GM19193 (cell line): ENCODE data around the gene CTNNA3.

Experiments
- POLR2A ChIP-seq: IDR thresholded peaks from 4 replicates; pipeline ENCODE4 v1.6.1; 2011; ENCODE audit not compliant: insufficient read depth, insufficient read length; ENCODE audit errors: extremely low read depth

The CTNNA3 gene

DNA sequence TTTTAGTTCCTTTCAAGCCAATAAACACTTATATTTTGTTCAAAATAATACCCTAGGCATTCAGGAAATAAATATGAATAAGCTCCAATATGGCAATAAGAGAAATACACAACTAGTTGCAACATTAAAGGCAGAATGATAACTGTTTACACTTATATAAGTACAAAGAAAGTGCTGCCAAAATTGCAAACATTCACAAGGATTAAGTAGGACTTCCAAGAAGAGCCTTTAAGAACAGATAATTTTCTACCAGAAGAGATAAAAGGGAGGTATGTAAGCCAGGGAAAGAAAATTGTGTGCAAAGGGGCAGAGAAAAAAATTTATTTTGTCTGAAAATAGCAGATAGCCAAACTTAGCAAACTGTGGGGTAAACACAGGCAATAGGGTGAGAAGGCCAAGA lies 83.8 kb downstream of the CTNNA3 start:
- TF ChIP-seq POLR2A, result no peak

DNA sequence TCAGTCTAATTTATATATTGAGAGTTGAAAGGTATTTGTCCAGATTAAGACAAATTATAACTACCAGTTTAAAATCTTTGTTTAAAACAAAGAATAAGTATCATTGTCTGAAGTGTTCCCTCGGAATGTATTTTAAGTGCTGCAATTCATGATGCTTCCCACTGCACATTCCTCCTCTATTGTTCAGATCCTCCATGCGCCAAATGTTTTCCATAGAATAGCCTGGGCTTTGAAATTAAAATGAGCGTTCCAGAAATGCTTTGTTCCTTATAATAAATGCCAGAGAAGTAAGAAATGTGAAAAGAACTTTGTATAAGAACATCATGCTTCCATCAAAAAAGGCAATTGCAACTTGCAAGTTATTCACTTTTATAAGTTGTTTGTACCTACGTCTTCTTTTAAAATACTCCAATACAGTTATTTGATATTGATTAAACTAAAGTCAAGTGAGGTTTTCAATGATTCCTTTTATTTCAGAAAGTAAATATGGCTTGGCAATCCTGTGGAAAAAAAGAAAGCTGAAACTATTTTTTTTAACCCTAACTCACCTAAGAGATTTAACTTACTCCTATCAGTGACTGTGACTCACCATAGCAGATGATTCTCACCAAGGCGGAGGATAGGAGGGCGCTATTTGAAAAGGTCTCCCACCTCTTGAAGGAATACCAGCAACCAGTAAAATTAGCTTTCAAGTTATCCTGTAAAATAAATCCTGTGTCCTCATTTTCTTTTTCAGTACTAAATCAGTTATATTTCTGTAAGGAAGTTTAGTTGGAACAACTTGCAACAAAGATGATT lies 85.8 kb downstream of the CTNNA3 start:
- no peak for TF ChIP-seq POLR2A

DNA sequence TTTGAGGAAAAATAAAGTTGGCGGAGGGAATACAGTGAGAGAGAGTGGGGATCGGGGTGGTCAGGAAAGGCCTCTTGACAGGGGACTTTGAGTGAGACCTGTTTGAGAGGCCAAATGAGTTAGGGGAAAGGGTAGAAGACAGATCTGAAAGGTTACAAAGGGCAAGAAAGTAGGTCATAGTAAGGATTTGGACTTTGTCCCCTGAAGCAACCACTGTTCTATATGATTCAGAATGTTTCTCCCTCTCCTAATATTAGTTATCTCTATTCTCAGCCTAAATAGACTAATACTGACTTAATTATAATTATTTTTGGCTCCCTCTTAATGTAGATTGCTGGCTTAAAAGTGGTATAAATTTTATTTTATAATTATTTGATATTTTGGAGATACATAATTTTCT lies 88.0 kb downstream of the CTNNA3 start:
- TF ChIP-seq POLR2A, result no peak

DNA sequence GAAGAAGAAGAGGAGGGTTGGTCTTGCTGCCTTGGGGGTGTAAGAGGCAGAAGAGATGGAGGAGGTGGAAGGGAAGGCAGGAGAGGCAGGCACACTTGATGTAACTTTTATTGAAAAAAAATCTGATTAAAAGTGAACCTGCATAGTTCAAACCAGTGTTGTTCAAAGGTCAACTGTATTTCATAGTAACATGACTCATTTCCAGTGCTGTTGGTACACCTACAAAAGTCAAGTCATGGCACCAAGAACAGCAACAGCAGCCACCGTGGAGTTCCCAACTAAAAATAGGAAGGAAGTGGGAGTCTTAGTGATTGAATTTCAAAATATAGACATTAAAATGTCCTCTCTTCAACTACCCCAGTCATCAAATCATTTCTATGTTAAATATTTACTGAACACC lies 88.5 kb downstream of the CTNNA3 start:
- TF ChIP-seq POLR2A, result no peak

DNA sequence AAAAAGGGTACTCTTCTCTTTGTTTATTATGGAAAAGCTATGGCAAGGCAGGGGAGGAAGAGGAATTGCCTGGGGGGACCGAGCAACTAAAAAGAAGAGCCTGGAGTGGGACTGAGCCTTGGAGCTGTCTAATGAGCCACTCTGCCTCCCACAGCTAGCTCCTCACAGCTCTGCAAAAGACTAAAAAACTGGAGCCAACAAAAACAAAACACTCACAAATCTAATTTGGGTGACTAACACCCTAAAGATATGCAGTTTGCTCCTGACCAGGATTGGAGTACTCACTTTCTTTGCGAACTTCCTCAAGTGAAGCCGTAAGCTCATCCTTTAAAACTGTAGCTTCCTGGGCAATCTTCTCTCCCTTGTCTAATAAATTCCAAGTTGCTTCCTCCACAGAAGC lies 89.4 kb downstream of the CTNNA3 start:
- TF ChIP-seq POLR2A, result no peak

DNA sequence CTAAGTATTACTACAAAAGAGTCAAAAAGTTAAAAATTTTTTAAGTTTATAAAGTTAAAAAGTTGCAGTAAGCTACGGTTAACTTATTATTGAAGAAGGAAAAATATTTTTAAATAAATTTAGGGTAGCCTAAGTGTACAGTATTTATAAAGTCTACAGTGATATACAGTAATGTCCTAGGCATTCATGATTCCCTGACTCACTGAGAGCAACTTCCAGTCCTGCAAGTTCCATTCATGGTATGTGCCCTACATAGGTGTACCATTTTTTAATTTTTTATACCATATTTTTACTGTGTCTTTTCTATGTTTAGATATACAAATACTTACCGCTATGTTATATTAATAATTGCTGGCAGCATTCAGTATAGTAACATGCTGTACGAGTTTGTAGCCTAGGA lies 92.3 kb downstream of the CTNNA3 start:
- TF ChIP-seq POLR2A, result no peak

DNA sequence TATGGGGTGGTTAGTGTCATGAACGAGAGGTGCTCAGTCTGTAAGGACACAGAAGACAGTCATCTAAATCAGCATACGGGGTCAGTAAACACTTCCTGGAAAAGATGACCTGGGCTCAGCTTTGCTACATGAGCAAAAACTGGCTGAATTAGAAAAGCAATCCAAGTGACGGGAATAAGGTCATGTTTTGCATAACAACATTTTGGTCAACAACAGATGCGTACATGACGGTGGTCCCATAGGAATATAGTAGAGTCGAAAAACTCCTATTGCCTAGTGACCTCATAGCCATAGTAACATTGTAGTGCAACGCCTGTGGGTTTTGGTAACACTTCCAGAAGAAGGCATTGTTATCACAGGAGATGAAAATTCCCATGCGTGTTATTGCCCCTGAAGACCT lies 92.9 kb downstream of the CTNNA3 start:
- no peak for TF ChIP-seq POLR2A

DNA sequence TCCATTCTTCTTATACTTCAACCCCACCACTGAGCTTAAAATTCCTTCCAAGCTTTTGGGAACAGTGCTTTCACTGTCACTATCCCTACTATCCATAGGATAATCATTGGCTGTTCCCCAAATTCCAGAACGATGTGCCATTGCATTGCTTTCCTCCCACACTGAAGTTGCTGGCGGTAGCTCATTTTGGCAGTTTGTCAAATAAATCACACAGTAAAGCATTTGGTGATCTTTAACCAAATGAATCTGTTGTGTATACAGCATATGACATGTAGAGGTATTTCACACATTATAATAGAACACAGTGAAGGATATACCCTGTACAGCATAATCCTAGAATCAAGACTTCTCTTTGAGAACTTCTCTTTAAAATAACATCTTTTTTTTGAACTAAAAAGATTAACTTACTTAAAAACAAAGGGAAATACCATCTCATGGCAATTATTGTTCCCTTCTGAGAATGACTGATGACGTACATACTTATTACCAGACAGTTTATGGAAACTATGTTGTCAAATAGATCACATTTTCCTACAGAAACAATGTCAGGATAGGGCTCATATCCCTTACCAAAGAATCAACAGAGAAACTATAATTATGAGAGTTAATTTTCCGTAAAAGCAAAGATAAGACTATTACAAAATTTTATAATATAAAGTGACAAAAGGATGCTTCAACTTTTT lies 93.6 kb downstream of the CTNNA3 start:
- TF ChIP-seq POLR2A, result no peak

DNA sequence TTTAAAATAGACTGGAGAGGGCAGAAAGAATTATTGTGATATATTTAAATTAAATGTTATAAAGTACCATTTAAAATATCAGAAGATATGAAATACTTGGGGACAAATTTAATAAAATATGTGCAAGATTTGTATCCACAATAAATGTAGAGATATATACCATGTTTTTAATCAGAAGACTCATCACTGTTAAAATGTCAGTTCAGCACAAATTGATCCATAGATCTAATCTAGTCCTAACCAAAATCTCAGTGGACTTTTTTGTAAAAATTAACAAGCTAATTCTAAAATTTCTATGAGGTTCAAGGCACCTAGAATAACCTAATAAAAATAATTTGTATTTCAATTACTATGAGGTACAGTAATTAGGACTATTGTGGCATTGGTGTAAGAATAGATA lies 96.4 kb downstream of the CTNNA3 start:
- TF ChIP-seq POLR2A, result no peak

DNA sequence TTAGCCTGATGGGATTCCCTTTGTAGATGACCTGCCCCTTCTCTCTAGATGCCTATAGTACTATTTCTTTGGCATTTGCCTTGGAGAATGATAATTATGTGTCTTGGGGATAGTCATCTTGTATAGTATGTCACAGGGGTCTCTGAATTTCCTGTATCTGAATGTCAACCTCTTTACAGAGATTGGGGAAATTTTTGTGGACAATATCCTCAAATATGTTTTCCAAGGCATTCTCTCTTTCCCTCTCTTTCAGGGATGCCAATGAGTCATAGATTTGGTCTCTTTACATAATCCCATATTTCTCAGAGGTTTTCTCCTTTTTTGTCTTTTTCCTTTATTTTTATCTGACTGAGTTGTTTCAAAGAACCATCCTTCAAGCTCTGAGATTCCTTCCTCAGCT lies 99.4 kb downstream of the CTNNA3 start:
- TF ChIP-seq POLR2A, result no peak

DNA sequence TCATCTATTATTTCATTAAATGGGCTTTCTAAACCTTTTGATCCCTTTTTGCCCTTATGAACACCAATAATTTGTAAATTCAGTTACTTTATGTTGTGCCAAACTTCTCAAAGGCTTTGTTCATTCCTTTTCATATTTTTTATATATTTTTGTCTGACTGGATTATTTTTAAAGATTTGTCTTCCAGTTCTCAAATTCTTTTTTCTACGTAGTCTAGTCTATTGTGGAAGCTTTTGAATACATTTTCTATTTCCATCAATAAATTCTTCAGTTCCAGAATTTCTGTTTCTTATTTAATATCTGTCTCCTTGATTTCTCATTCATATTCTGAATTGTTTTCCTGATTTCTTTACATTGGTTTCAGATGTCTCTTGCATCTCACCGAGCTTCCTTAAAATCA lies 108.2 kb downstream of the CTNNA3 start:
- no peak for TF ChIP-seq POLR2A

DNA sequence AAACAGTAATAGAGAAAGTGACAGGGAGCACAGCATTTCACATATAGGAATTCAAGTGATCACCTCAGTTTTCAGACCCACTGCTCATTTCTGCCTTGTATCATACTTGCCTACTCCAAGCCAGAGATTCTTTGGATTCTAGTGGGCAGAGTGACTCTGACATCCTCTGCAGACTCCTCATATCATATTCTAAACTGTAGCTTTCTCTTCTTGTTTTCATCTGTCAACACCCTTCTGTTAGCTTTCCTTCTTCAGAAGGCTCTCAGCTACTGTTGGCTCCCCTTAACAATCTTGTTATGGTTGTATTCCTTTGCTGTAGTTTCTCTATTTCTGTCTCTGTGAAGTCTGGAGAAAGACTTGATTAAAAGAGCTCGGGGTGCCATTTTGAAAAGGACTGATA lies 120.5 kb downstream of the CTNNA3 start:
- TF ChIP-seq POLR2A, result no peak

DNA sequence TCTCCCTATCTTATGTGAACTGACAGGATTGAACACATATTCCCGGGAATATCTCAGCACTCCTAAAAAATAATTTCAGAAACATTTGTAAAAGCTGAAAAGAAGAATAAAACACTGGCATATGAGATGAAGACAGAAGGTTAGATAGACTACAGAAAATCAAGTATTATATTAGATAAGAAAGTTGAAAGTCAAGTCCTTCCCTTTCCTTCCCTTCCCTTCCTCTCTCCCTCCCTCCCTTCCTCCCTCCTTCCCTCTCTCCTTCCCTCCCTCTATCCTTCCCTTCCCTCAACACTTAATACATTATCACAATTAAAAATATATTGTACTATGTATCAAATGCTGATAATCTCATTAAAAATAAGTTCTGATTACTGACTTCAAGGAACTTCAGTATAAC lies 122.5 kb downstream of the CTNNA3 start:
- TF ChIP-seq POLR2A, result no peak

DNA sequence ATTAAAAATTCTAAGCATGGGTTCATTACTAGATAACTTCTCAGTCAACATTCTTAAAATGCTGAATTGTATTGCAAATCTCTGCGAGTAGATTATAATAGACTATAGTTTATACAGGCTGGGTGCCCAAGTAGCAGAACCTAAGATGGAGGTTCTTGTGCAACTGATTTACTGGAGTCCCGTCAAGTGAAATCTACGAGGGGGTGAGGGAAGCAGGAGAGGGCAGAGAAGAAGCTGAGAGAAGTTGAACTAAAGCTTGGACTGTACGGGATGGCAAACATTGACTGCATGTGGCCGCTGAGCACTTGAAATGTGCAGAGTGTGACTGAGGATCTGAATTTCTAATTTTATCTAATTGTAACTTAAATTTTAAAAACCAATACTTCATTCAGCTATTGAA lies 124.5 kb downstream of the CTNNA3 start:
- TF ChIP-seq POLR2A, result no peak

DNA sequence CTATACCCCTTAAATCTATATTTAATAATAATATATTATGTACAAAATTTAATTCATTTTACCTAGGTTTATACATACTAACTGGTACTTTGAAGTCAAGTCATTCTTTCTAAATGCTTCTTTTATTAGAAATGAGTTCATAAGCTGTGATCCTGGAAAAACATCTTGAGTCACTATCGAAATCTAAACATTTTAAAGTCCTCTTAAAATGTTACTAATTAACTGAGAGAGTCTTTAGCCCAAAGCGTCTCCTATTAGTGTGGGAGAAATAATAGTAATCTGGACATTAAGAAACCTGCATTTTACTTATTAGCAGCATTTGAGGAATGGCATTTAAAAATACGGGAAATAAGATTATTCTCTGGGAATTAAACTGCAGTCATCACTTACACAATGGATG lies 142.7 kb downstream of the CTNNA3 start:
- TF ChIP-seq POLR2A, result no peak

DNA sequence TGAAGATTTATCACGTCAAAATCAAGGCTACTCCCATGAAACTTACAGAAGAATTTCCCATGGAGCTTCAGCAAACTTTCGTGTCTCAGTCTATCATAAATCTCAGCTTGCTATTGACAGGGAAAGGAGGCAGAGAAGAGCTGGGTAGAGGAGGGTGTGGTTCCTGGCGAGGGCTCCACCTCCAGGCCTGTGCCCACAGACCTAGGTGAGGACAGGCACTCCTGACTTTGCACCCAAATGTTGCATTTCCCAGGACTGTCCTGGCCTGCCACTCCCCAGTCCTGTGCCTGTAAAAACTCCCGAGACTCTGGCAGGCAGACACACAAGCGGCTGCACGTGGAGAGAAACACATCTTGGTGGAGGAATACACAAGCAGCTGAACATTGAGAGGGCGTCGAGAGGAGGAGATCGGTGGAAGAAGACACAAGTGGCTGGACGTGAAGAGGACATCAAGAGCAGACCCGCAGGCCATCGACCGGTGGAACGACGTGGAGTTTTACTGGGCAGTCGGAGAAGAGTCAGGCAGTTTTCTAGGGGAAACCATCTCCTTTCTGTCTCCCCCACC lies 145.1 kb downstream of the CTNNA3 start:
- no peak for TF ChIP-seq POLR2A
